Uterus (tissue), 4 donors: ENCODE data around the gene MRPS18B. TPM values are rescaled to one million over a fixed set of nuclear protein-coding genes. Genes with fewer than 3 reads are reported as not detected.

Experiments
- DNase-seq, 2 donors: peaks; one replicate each; pipeline ENCODE4 v3.0.0-alpha.2; 2019 to 2020
- H3K27ac ChIP-seq, 2 donors: fragments of 200-600 bp; sonication (generic); 1 replicate in 1 of 2; 2 replicates in 1 of 2; pipeline ENCODE4 v1.5.1; 2016 to 2018
- H3K27me3 ChIP-seq, 2 donors: fragments of 200-600 bp; sonication (generic); one replicate each; pipeline ENCODE4 v1.5.1; 2018 to 2019; ENCODE audit warnings: control low read depth in 1 of 2
- H3K36me3 ChIP-seq, 2 donors: fragments of 200-600 bp; sonication (generic); one replicate each; pipeline ENCODE4 v1.5.1; 2019; ENCODE audit warnings: control low read depth in 1 of 2
- H3K4me1 ChIP-seq, 2 donors: fragments of 200-600 bp; sonication (generic); one replicate each; pipeline ENCODE4 v1.5.1; 2018 to 2019; ENCODE audit warnings: control low read depth in 1 of 2
- H3K4me3 ChIP-seq, 2 donors: fragments of 200-600 bp; sonication (generic); 1 replicate in 1 of 2; 2 replicates in 1 of 2; pipeline ENCODE4 v1.5.1; 2018 to 2019; ENCODE audit warnings: mild to moderate bottlenecking in 1 of 2
- H3K9me3 ChIP-seq, 2 donors: fragments of 200-600 bp; sonication (generic); one replicate each; pipeline ENCODE4 v1.5.1; 2019; ENCODE audit warnings: control low read depth in 1 of 2
- POLR2A ChIP-seq, 2 donors: fragments of 450-650 bp; IDR thresholded peaks; one replicate each; pipeline ENCODE4 v1.6.1; 2016; ENCODE audit warnings: antibody characterized with exemption in 2 of 2, mild to moderate bottlenecking in 1 of 2, moderate library complexity in 1 of 2
- intact Hi-C: fragments of 100-400 bp; cut with DNase I; formaldehyde crosslinking; loops from one replicate; pipeline ENCODE4 v1.15.1; 2023; ENCODE audit warnings: low total_unique reads
- total RNA-seq, 4 donors: library from RNA; depleted of rRNA in 3 of 4; stranded (reverse); fragments of >200 nt in 3 of 4; gene quantifications; one replicate each; pipeline versions ENCODE4 v1.1.0 to v1.2.4, GENCODE V29; 2014 to 2023
- TF ChIP-seq, protein P1 (sequence below), 4 experiments: fragments of 200-600 bp in 2 of 4; fragments of 450-650 bp in 2 of 4; sonication (generic) in 2 of 4; IDR thresholded peaks; one replicate each; pipeline ENCODE4 v1.5.1; 2016 to 2019; ENCODE audit warnings: antibody characterized with exemption in 4 of 4, mild to moderate bottlenecking in 2 of 4, moderate library complexity in 1 of 4
- donor health status: DM: yes; HTN: yes; CAD: no.

MRPS18B gene
- total RNA-seq, 4 donors from 2014 or later: 15.1 to 45.5 (median 36.7) TPM

DNA sequence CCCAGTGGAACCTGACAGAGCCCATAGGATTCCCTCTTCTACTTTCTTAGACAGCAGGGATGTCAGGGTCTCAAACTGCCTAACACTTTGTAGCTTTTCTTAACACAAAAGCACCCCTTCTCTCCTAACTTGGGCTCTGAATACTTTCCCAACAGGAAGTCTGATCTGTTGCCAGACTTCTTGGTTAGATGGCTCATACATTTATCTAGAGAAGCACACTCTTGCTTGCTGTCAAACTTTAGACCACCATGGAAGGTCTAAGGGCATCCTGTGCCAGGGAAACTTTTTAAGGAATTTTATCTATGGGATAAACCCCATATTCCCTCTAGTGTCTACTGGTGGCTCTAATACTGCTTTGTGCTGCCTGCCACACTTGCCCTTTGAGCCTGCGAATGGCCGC lies 26.0 kb downstream of the MRPS18B start:
- Histone ChIP-seq H3K27ac (no peak overlapping the region), H3K4me1 (peaks cover 4 to 6% of the 10 kb centered on the region in 2 donors), H3K27me3 (no peaks in the 10 kb centered on the region), H3K36me3 (no peaks in the 10 kb centered on the region), H3K9me3 (no peaks in the 10 kb centered on the region), H3K4me3 (no peak overlapping the region)
- DNase-seq: no peak
- TF ChIP-seq, protein P1, sequence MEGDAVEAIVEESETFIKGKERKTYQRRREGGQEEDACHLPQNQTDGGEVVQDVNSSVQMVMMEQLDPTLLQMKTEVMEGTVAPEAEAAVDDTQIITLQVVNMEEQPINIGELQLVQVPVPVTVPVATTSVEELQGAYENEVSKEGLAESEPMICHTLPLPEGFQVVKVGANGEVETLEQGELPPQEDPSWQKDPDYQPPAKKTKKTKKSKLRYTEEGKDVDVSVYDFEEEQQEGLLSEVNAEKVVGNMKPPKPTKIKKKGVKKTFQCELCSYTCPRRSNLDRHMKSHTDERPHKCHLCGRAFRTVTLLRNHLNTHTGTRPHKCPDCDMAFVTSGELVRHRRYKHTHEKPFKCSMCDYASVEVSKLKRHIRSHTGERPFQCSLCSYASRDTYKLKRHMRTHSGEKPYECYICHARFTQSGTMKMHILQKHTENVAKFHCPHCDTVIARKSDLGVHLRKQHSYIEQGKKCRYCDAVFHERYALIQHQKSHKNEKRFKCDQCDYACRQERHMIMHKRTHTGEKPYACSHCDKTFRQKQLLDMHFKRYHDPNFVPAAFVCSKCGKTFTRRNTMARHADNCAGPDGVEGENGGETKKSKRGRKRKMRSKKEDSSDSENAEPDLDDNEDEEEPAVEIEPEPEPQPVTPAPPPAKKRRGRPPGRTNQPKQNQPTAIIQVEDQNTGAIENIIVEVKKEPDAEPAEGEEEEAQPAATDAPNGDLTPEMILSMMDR (IDR thresholded peaks at IDR 0.05): no peak
- no peak for TF ChIP-seq POLR2A (IDR thresholded peaks at IDR 0.05)
- intact Hi-C loops: no loop called here

DNA sequence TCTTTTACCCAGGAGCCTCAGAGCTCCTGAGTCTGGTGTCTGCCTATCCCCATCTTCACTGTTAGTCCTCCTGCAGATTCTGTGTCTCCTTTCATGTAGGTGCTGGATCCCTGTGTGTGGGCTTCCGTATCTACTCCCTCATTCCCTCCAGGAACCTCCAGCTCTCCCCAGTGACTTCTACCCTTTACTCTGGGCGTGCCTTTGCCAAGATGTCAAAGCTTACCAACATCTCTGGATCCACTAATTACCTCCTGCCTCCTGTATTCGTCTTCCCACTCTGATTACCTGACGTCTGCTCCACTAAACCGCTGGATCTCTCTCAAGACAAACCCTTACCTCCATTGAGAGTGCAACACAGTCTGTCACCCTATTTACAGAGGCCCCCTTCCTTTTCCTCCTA lies 27.1 kb downstream of the MRPS18B start:
- intact Hi-C loops: no loop called here
- Histone ChIP-seq H3K27me3 (no peaks in the 10 kb centered on the region), H3K27ac (no peak overlapping the region), H3K4me3 (no peak overlapping the region), H3K36me3 (no peaks in the 10 kb centered on the region), H3K4me1 (peaks cover 4 to 6% of the 10 kb centered on the region in 2 donors), H3K9me3 (no peaks in the 10 kb centered on the region)
- TF ChIP-seq, protein P1 (IDR thresholded peaks at IDR 0.05): no peak
- TF ChIP-seq POLR2A (IDR thresholded peaks at IDR 0.05): no peak
- DNase-seq: no peak

DNA sequence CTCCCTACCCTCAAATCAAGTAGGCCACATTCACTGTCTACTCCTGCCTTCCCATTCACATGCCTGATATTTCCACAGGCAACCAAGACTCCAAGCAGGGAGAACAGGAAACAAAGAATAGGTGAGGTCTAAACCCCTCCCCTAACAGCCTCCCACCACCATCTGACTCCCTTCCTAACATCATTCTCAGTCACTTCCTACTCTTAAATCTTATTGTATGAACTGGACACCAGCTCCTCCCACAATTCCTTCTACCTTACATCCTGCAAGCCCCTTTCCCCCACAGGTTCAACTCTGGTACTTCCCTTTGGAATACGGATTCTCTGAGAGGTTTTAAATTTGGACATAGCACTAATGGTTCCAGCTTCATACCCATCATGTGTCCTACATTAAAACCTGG lies 28.3 kb downstream of the MRPS18B start:
- peak overlapping the region; percentile 92 to 95 for H3K27ac ChIP-seq

DNA sequence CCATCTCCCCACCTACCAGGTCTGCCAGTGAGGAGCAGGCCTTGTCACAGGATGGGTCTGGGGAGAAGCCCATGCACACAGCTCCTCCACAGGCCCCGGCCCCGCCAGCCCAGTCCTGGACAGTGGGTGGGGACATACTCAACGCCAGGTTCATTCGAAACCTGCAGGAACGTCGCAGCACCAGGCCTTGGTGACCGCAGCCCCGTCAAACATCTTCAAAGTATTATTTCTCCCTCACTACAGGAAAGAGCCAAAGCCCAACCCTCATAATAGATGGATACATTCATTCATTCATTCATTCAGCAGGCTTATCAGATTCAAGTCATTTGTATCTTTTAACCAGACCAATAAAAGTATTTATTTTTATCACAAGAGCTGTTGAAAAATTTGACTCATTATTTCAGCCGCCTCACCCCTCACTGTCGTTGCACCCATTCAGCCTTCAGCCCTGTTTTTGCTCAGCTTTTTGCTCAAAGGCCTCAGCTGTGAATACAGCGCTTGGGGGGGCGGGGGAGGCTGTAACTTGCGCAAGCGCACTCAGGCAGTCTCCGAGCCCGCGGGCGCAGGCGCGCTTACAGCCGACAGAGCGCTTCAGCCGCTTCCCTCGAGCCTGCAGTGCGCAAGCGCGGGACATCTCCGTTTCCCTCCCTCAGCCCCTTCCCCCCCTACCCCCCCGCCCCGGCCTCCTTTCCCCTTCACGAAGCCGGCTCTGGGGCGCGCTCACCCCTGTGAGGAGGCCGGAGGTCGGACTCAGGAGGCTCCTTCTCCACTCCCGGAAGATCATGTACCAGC lies 29.0 kb downstream of the MRPS18B start, which contains the start of gene C6orf136:
Gene C6orf136 (plus strand): TSS at position 684 of the 792 bp plus-strand sequence. CDS start 99 bp downstream, at position 783.
- no peaks in the 10 kb centered on the region for H3K27me3 ChIP-seq
- TF ChIP-seq, protein P1 (IDR thresholded peaks at IDR 0.05): no peak
- no peak for TF ChIP-seq POLR2A (IDR thresholded peaks at IDR 0.05)
- H3K27ac ChIP-seq: peak within 1 kb of the TSS; percentile 92 to 95
- intact Hi-C loops: no loop called here
- H3K4me3 ChIP-seq: peak within 1 kb of the TSS; percentile 74 to 99
- peak; percentile 92 to 93 for DNase-seq
- H3K9me3 ChIP-seq: no peaks in the 10 kb centered on the region
- no peaks in the 10 kb centered on the region for H3K36me3 ChIP-seq
- peaks cover 4 to 6% of the 10 kb centered on the region in 2 donors for H3K4me1 ChIP-seq

More for the DNA sequence above, 28.3 kb downstream of the MRPS18B start:
- no peak for TF ChIP-seq POLR2A (IDR thresholded peaks at IDR 0.05)
- TF ChIP-seq, protein P1 (IDR thresholded peaks at IDR 0.05): no peak
- Histone ChIP-seq H3K4me1 (peaks cover 4 to 6% of the 10 kb centered on the region in 2 donors), H3K4me3 (no peak overlapping the region), H3K27me3 (no peaks in the 10 kb centered on the region), H3K36me3 (no peaks in the 10 kb centered on the region), H3K9me3 (no peaks in the 10 kb centered on the region)
- DNase-seq: no peak
- intact Hi-C loops: no loop called here
